SK-N-SH (cell line): ENCODE measurements around the gene UCN.

Experiments
- MXI1 ChIP-seq: IDR thresholded peaks from 2 replicates; pipeline ENCODE4 v1.6.1; 2012; ENCODE audit warnings: mild to moderate bottlenecking, low read depth, low read length, improper control_type of control experiment
- POLR2AphosphoS5 ChIP-seq: IDR thresholded peaks from 2 replicates; pipeline ENCODE4 v1.6.1; 2012; ENCODE audit warnings: low read depth, low read length
- RAD21 ChIP-seq: IDR thresholded peaks from 2 replicates; pipeline ENCODE4 v1.6.1; 2012; ENCODE audit warnings: mild to moderate bottlenecking, low read length
- RXRA ChIP-seq: IDR thresholded peaks from 2 replicates; pipeline ENCODE4 v1.4.0; 2012; ENCODE audit warnings: low read depth, mild to moderate bottlenecking, borderline replicate concordance
- TCF12 ChIP-seq: IDR thresholded peaks from 2 replicates; pipeline ENCODE4 v1.4.0; 2012
- TF ChIP-seq, protein P1 (sequence below): fragments of 200-600 bp; sonication (generic); IDR thresholded peaks from 2 replicates; pipeline ENCODE4 v1.6.1; 2017; ENCODE audit warnings: antibody characterized with exemption, mild to moderate bottlenecking, moderate library complexity
- TF ChIP-seq, protein P2 (sequence below): IDR thresholded peaks from 2 replicates; pipeline ENCODE4 v1.6.1; 2012; ENCODE audit warnings: mild to moderate bottlenecking, low read depth, low read length, moderate library complexity

DNA sequence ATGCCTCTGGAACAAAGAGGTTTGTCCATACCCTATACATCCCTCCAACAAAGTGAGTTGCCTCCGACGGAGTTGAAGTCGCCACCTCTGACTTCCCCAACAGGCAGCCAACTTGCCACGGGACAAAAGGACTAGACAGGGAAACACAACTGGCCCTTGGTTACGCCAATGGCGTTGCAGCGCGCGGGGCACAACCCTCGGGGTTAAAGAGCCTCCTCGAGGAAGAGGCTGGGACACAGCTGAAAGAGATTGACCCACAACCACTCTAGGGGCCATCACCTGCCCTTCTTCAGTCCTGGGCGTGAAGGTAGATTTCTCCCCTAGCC lies 47.8 kb upstream of the UCN start:
- TF ChIP-seq POLR2AphosphoS5 (no peak), MXI1 (no peak), TCF12 (no peak), RXRA (no peak), RAD21 (no peak)
- TF ChIP-seq, protein P1, sequence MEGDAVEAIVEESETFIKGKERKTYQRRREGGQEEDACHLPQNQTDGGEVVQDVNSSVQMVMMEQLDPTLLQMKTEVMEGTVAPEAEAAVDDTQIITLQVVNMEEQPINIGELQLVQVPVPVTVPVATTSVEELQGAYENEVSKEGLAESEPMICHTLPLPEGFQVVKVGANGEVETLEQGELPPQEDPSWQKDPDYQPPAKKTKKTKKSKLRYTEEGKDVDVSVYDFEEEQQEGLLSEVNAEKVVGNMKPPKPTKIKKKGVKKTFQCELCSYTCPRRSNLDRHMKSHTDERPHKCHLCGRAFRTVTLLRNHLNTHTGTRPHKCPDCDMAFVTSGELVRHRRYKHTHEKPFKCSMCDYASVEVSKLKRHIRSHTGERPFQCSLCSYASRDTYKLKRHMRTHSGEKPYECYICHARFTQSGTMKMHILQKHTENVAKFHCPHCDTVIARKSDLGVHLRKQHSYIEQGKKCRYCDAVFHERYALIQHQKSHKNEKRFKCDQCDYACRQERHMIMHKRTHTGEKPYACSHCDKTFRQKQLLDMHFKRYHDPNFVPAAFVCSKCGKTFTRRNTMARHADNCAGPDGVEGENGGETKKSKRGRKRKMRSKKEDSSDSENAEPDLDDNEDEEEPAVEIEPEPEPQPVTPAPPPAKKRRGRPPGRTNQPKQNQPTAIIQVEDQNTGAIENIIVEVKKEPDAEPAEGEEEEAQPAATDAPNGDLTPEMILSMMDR: no peak
- TF ChIP-seq, protein P2, sequence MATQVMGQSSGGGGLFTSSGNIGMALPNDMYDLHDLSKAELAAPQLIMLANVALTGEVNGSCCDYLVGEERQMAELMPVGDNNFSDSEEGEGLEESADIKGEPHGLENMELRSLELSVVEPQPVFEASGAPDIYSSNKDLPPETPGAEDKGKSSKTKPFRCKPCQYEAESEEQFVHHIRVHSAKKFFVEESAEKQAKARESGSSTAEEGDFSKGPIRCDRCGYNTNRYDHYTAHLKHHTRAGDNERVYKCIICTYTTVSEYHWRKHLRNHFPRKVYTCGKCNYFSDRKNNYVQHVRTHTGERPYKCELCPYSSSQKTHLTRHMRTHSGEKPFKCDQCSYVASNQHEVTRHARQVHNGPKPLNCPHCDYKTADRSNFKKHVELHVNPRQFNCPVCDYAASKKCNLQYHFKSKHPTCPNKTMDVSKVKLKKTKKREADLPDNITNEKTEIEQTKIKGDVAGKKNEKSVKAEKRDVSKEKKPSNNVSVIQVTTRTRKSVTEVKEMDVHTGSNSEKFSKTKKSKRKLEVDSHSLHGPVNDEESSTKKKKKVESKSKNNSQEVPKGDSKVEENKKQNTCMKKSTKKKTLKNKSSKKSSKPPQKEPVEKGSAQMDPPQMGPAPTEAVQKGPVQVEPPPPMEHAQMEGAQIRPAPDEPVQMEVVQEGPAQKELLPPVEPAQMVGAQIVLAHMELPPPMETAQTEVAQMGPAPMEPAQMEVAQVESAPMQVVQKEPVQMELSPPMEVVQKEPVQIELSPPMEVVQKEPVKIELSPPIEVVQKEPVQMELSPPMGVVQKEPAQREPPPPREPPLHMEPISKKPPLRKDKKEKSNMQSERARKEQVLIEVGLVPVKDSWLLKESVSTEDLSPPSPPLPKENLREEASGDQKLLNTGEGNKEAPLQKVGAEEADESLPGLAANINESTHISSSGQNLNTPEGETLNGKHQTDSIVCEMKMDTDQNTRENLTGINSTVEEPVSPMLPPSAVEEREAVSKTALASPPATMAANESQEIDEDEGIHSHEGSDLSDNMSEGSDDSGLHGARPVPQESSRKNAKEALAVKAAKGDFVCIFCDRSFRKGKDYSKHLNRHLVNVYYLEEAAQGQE: no peak
